Keratinocyte (primary cell): ENCODE measurements around the gene MS4A14. TPM values are rescaled to one million over a fixed set of nuclear protein-coding genes. Genes with fewer than 3 reads are reported as not detected.

ENCODE experiments used
- DNase-seq: peaks from one replicate; pipeline ENCODE4 v3.0.0-alpha.2; 2011; ENCODE audit warnings: low read depth, missing footprints, low spot score
- FAIRE-seq: peaks from 2 replicates; lab custom pipeline; 2011; peaks lifted over from hg19 to GRCh38; lab: Jason Lieb, UNC
- H2AFZ ChIP-seq: 2 replicates; pipeline ENCODE4 v1.6.0; 2012; ENCODE audit warnings: low read length, control low read depth, inconsistent platforms; ENCODE audit not compliant: control insufficient read depth
- H3K27ac ChIP-seq: 2 replicates; pipeline ENCODE4 v1.5.1; 2011; ENCODE audit warnings: low read length; ENCODE audit not compliant: control insufficient read depth, insufficient read depth
- H3K27me3 ChIP-seq: 3 replicates; pipeline ENCODE4 v1.6.0; 2011; ENCODE audit warnings: low read length; ENCODE audit not compliant: control insufficient read depth, insufficient read depth; ENCODE audit errors: extremely low read depth
- H3K36me3 ChIP-seq, 2 experiments: 2 replicates in 1 of 2; 3 replicates in 1 of 2; pipeline ENCODE4 v1.5.1; 2011; ENCODE audit warnings: low read length in 2 of 2, mild to moderate bottlenecking in 1 of 2; ENCODE audit not compliant: control insufficient read depth in 2 of 2, insufficient read depth in 2 of 2; ENCODE audit errors: extremely low read depth in 1 of 2
- H3K4me1 ChIP-seq: 3 replicates; pipeline ENCODE4 v1.5.1; 2011; ENCODE audit warnings: low read length; ENCODE audit not compliant: control insufficient read depth, insufficient read depth; ENCODE audit errors: extremely low read depth
- H3K4me2 ChIP-seq: 3 replicates; pipeline ENCODE4 v1.6.0; 2011; ENCODE audit warnings: low read depth, low read length; ENCODE audit not compliant: control insufficient read depth, insufficient read depth; ENCODE audit errors: extremely low read depth
- H3K4me3 ChIP-seq, 3 experiments: fragments of 200-600 bp in 1 of 3; sonication (generic) in 1 of 3; 2 replicates in 2 of 3; 3 replicates in 1 of 3; pipeline ENCODE4 v1.5.1; 2011 to 2016; ENCODE audit warnings: low read length in 3 of 3, mild to moderate bottlenecking in 3 of 3, control low read depth in 2 of 3, inconsistent platforms in 1 of 3, low read depth in 1 of 3, mixed read lengths in 1 of 3, mixed run types in 1 of 3, moderate library complexity in 1 of 3; ENCODE audit not compliant: control insufficient read depth in 2 of 3, insufficient read depth in 2 of 3; ENCODE audit errors: extremely low read depth in 1 of 3
- H3K79me2 ChIP-seq: 2 replicates; pipeline ENCODE4 v1.6.0; 2012; ENCODE audit warnings: low read length; ENCODE audit not compliant: control insufficient read depth, insufficient read depth
- H3K9ac ChIP-seq: 3 replicates; pipeline ENCODE4 v1.6.0; 2011; ENCODE audit warnings: low read length; ENCODE audit not compliant: control insufficient read depth, insufficient read depth; ENCODE audit errors: extremely low read depth
- H3K9me1 ChIP-seq: 3 replicates; pipeline ENCODE4 v1.6.0; 2011; ENCODE audit warnings: low read length; ENCODE audit not compliant: control insufficient read depth, insufficient read depth; ENCODE audit errors: extremely low read depth
- H3K9me3 ChIP-seq: 2 replicates; pipeline ENCODE4 v1.5.1; 2012; ENCODE audit warnings: low read depth, low read length; ENCODE audit not compliant: control insufficient read depth
- H4K20me1 ChIP-seq: 3 replicates; pipeline ENCODE4 v1.6.0; 2011; ENCODE audit warnings: low read length; ENCODE audit not compliant: control insufficient read depth, insufficient read depth; ENCODE audit errors: extremely low read depth
- EZH2 ChIP-seq: IDR thresholded peaks from one replicate; pipeline ENCODE4 v1.6.1; 2012; ENCODE audit warnings: inconsistent platforms, mild to moderate bottlenecking, low read length, moderate library complexity
- dilution Hi-C: fragments of 300-500 bp; cut with MboI; formaldehyde crosslinking; loops from one replicate; pipeline ENCODE4 v1.7.0; 2020; ENCODE audit warnings: low sequenced_read_pairs; ENCODE audit not compliant: extremely low pct_ligation_motif_present
- polyA plus RNA-seq, 5 experiments: library from polyadenylated mRNA; depleted of rRNA in 3 of 5; stranded (reverse) in 3 of 5; stranded (forward) in 1 of 5; unstranded in 1 of 5; fragments of >200 nt; gene quantifications; 1 replicate in 1 of 5; 2 replicates in 3 of 5; 3 replicates in 1 of 5; pipeline versions ENCODE4 v1.2.1 to v1.2.3, GENCODE V29; 2011 to 2012; ENCODE audit warnings: missing spikeins in 2 of 5, low read depth in 1 of 5, low replicate concordance in 1 of 5
- TF ChIP-seq, protein P1 (sequence below), 3 experiments: IDR thresholded peaks in 1 of 3; conservative IDR thresholded peaks in 1 of 3; optimal IDR thresholded peaks in 1 of 3; 2 replicates in 2 of 3; 3 replicates in 1 of 3; pipeline versions ENCODE3 to v1.5.1; 2011; ENCODE audit warnings: low read length in 3 of 3, mild to moderate bottlenecking in 3 of 3, moderate library complexity in 2 of 3, control low read depth in 1 of 3, inconsistent platforms in 1 of 3; ENCODE audit not compliant: insufficient read depth in 2 of 3; ENCODE audit errors: extremely low read depth in 1 of 3

MS4A14 gene
- polyA plus RNA-seq, 1 donor (not counting 4 experiments of a cell fraction or from before 2014, with no cell fraction given), result not detected

DNA sequence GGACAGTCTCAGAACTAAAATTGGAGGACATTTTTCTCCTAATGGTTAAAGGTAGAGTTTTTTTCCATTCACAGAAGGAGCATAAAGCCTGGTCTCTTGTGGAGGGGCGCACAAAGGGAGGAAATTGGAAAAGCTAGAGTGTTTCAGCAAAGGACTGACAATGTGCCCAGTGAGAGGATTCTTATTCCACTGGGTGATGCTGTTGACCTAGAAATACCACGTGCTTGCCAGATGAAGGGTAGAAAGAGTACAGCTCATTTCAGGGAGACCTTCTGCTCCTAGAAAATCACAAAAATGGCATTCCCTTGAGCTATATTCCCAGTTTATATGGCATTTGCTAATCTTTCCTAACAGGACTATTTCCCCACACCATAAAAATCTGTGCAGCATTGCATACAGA lies 48.1 kb upstream of the MS4A14 start:
- Histone ChIP-seq H3K27ac (no peak overlapping the region), H3K79me2 (no peaks in the 10 kb centered on the region), H2AFZ (no peak overlapping the region), H3K9me3 (no peaks in the 10 kb centered on the region), H3K4me1 (no peaks in the 10 kb centered on the region), H3K36me3 (no peaks in the 10 kb centered on the region), H3K4me2 (no peak overlapping the region), H3K9me1 (no peaks in the 10 kb centered on the region), H3K9ac (no peak overlapping the region), H3K27me3 (no peaks in the 10 kb centered on the region), H4K20me1 (no peaks in the 10 kb centered on the region), H3K4me3 (no peak overlapping the region)
- dilution Hi-C loops, result no loop called here
- DNase-seq (no peak), FAIRE-seq (no peak)
- no peak for TF ChIP-seq EZH2
- TF ChIP-seq, protein P1, sequence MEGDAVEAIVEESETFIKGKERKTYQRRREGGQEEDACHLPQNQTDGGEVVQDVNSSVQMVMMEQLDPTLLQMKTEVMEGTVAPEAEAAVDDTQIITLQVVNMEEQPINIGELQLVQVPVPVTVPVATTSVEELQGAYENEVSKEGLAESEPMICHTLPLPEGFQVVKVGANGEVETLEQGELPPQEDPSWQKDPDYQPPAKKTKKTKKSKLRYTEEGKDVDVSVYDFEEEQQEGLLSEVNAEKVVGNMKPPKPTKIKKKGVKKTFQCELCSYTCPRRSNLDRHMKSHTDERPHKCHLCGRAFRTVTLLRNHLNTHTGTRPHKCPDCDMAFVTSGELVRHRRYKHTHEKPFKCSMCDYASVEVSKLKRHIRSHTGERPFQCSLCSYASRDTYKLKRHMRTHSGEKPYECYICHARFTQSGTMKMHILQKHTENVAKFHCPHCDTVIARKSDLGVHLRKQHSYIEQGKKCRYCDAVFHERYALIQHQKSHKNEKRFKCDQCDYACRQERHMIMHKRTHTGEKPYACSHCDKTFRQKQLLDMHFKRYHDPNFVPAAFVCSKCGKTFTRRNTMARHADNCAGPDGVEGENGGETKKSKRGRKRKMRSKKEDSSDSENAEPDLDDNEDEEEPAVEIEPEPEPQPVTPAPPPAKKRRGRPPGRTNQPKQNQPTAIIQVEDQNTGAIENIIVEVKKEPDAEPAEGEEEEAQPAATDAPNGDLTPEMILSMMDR (optimal IDR thresholded peaks at IDR 0.05 in 1 of 3, IDR thresholded peaks at IDR 0.05 in 1 of 3, conservative IDR thresholded peaks at IDR 0.05 in 1 of 3; ENCODE audit: extremely low read depth in 1 of 3, insufficient read depth in 2 of 3, low read length in 3 of 3), result no peak

- TF ChIP-seq EZH2, result no peak
- Histone ChIP-seq H4K20me1 (no peaks in the 10 kb centered on the region), H3K27ac (no peak overlapping the region), H3K4me1 (no peaks in the 10 kb centered on the region), H3K4me3 (no peak overlapping the region), H3K9me3 (no peaks in the 10 kb centered on the region), H3K4me2 (no peak overlapping the region), H3K9ac (no peak overlapping the region), H2AFZ (no peak overlapping the region), H3K79me2 (no peaks in the 10 kb centered on the region), H3K36me3 (no peaks in the 10 kb centered on the region), H3K9me1 (no peaks in the 10 kb centered on the region), H3K27me3 (no peaks in the 10 kb centered on the region)
- DNase-seq, result no peak
- dilution Hi-C loops, result no loop called here
- no peak for FAIRE-seq
Observed at GRCh38 chr11:60349990-60350389, 46.3 kb upstream of the MS4A14 start.

DNA sequence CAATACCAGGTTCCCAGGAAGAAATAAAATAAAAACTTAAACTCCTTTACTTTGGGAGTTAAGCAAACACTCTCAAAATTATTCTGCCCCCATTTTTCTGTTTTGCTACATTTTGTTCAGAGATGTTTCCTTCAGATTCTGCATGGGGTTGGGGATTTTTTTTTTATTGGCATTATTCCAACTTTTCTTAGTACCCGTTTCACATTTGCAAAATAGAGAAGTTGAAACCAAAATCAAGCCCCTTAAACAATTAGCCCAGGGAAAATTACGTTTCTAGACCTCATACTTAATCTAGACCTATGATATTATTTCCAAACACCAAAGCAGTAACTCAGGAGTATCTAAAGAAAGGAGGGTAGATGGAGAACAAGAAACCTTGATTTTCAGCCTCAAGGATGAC lies 38.5 kb upstream of the MS4A14 start:
- no peaks in the 10 kb centered on the region for H3K4me1 ChIP-seq
- no peak overlapping the region for H3K4me2 ChIP-seq
- H3K27me3 ChIP-seq, result no peaks in the 10 kb centered on the region
- no peaks in the 10 kb centered on the region for H3K36me3 ChIP-seq
- no peaks in the 10 kb centered on the region for H3K79me2 ChIP-seq
- no peaks in the 10 kb centered on the region for H4K20me1 ChIP-seq
- H3K4me3 ChIP-seq, result no peak overlapping the region
- TF ChIP-seq, protein P1 (optimal IDR thresholded peaks at IDR 0.05 in 1 of 3, IDR thresholded peaks at IDR 0.05 in 1 of 3, conservative IDR thresholded peaks at IDR 0.05 in 1 of 3; ENCODE audit: extremely low read depth in 1 of 3, insufficient read depth in 2 of 3, low read length in 3 of 3), result no peak
- TF ChIP-seq EZH2, result no peak
- H3K9me3 ChIP-seq, result peaks cover 3% of the 10 kb centered on the region
- H2AFZ ChIP-seq, result no peak overlapping the region
- H3K9ac ChIP-seq, result no peak overlapping the region
- H3K27ac ChIP-seq, result no peak overlapping the region
- DNase-seq (no peak), FAIRE-seq (no peak)
- dilution Hi-C loops, result no loop called here
- H3K9me1 ChIP-seq, result no peaks in the 10 kb centered on the region
